HCT116 (cell line): ENCODE results near the gene NOX1.

Source experiments
- EZH2 ChIP-seq: fragments of 200-600 bp; sonication (generic); IDR thresholded peaks from 2 replicates; pipeline ENCODE4 v1.6.1; 2017; ENCODE audit warnings: antibody characterized with exemption, mixed run types
- MAX ChIP-seq: IDR thresholded peaks from 2 replicates; pipeline ENCODE4 v1.6.1; 2012

GRCh38 chrX:100863326-100863864 is 10.8 kb downstream of the NOX1 start:
- TF ChIP-seq MAX (no peak), EZH2 (no peak)
